Thyroid gland (tissue), 4 donors: ENCODE measurements around the gene ABTB2. TPM values are rescaled to one million over a fixed set of nuclear protein-coding genes. Genes with fewer than 3 reads are reported as not detected.

Experiments
- DNase-seq, 2 donors: peaks; one replicate each; pipeline ENCODE4 v3.0.0-alpha.2; 2019
- H3K27ac ChIP-seq, 3 donors: fragments of 200-600 bp; sonication (generic); 1 replicate in 2 of 3; 2 replicates in 1 of 3; pipeline ENCODE4 v1.5.1; 2016 to 2019; ENCODE audit warnings: mild to moderate bottlenecking in 1 of 3, moderate library complexity in 1 of 3
- H3K27me3 ChIP-seq: fragments of 200-600 bp; sonication (generic); one replicate; pipeline ENCODE4 v1.5.1; 2019
- H3K36me3 ChIP-seq, 2 donors: fragments of 200-600 bp; sonication (generic); one replicate each; pipeline ENCODE4 v1.5.1; 2016 to 2019
- H3K4me1 ChIP-seq, 2 donors: fragments of 200-600 bp; sonication (generic); one replicate each; pipeline ENCODE4 v1.5.1; 2017 to 2019
- H3K4me3 ChIP-seq, 3 donors: fragments of 200-600 bp; sonication (generic); replicated peaks in 1 of 3; 1 replicate in 2 of 3; 2 replicates in 1 of 3; pipeline ENCODE4 v1.5.1; 2016; ENCODE audit warnings: mild to moderate bottlenecking in 1 of 3
- H3K9me3 ChIP-seq: fragments of 200-600 bp; sonication (generic); one replicate; pipeline ENCODE4 v1.5.1; 2017
- CTCF ChIP-seq, 6 experiments: fragments of 200-600 bp in 3 of 6; fragments of 450-650 bp in 3 of 6; sonication (generic) in 3 of 6; IDR thresholded peaks; one replicate each; pipeline ENCODE4 v1.5.1; 2016 to 2019; ENCODE audit warnings: antibody characterized with exemption in 6 of 6, mild to moderate bottlenecking in 2 of 6, inconsistent platforms in 1 of 6, moderate library complexity in 1 of 6
- POLR2A ChIP-seq, 2 donors: fragments of 450-650 bp; IDR thresholded peaks; one replicate each; pipeline ENCODE4 v1.6.1; 2017; ENCODE audit warnings: antibody characterized with exemption in 2 of 2, mild to moderate bottlenecking in 2 of 2, moderate library complexity in 1 of 2
- WGBS, 2 donors: methylation state at CpG; one replicate each; pipeline ENCODE4 v1.1.5; 2017; 5-methylcytosine and 5-hydroxymethylcytosine counted together
- intact Hi-C: fragments of 100-400 bp; cut with DNase I; formaldehyde crosslinking; loops from one replicate; pipeline ENCODE4 v1.15.1; 2023
- total RNA-seq, 4 donors: library from RNA; depleted of rRNA; stranded (reverse); fragments of >200 nt; gene quantifications; one replicate each; pipeline ENCODE4 v1.2.3, GENCODE V29; 2016

The ABTB2 gene
- total RNA-seq, 4 donors from 2014 or later, result 1.2 to 5.0 (median 3.3) TPM

DNA sequence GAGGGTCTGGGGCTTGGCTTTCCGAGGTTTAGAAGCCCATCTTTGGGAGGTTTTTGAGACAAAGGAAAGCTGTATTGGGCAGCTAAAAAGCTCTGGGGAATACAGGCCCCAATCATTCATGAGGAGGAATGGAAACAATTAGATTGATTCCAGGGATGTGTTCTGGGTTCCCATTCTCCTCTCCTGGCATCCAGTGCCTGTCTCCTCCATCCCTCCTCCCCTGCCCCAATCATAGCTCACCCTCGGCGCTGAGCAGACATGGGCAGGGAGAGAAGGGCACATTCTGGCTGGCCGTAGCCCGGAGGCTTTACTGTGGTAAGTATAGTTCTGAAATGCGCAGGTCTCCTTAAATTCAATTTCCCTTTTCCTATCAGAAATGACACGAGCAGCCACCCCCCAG lies 42.4 kb downstream of the ABTB2 start:
- Histone ChIP-seq H3K27me3 (no peaks in the 10 kb centered on the region), H3K4me3 (no peak overlapping the region), H3K4me1 (peaks cover 5 to 33% of the 10 kb centered on the region in 2 donors), H3K27ac (no peak overlapping the region), H3K9me3 (no peaks in the 10 kb centered on the region), H3K36me3 (no peaks in the 10 kb centered on the region)
- TF ChIP-seq POLR2A (IDR thresholded peaks at IDR 0.05), result no peak
- TF ChIP-seq CTCF (IDR thresholded peaks at IDR 0.05), result no peak
- intact Hi-C loops, result no loop called here
- 78 to 87% methylated on average over 7 of the region's 7 CpGs for WGBS, 2 donors
- no peak for DNase-seq

GRCh38 chr11:34314936-34315335 lies 42.9 kb downstream of the ABTB2 start:
- no peaks in the 10 kb centered on the region for H3K36me3 ChIP-seq
- intact Hi-C loops, result no loop called here
- no peak overlapping the region for H3K27ac ChIP-seq
- WGBS, 2 donors, result 87 to 90% methylated on average over 10 of the region's 10 CpGs
- H3K4me3 ChIP-seq, result no peak overlapping the region
- no peaks in the 10 kb centered on the region for H3K9me3 ChIP-seq
- TF ChIP-seq CTCF (IDR thresholded peaks at IDR 0.05), result no peak
- TF ChIP-seq POLR2A (IDR thresholded peaks at IDR 0.05), result no peak
- H3K27me3 ChIP-seq, result no peaks in the 10 kb centered on the region
- H3K4me1 ChIP-seq, result peaks cover 5 to 35% of the 10 kb centered on the region in 2 donors
- DNase-seq, result no peak

GRCh38 chr11:34314176-34314575 lies 43.6 kb downstream of the ABTB2 start:
- 96 to 97% methylated on average over 6 of the region's 6 CpGs for WGBS, 2 donors
- intact Hi-C loops, result no loop called here
- no peaks in the 10 kb centered on the region for H3K27me3 ChIP-seq
- DNase-seq, result no peak
- H3K4me1 ChIP-seq, result peaks cover 5 to 35% of the 10 kb centered on the region in 2 donors
- H3K36me3 ChIP-seq, result no peaks in the 10 kb centered on the region
- TF ChIP-seq POLR2A (IDR thresholded peaks at IDR 0.05) (no peak), CTCF (IDR thresholded peaks at IDR 0.05) (no peak)
- no peak overlapping the region for H3K27ac ChIP-seq
- no peak overlapping the region for H3K4me3 ChIP-seq
- no peaks in the 10 kb centered on the region for H3K9me3 ChIP-seq

DNA sequence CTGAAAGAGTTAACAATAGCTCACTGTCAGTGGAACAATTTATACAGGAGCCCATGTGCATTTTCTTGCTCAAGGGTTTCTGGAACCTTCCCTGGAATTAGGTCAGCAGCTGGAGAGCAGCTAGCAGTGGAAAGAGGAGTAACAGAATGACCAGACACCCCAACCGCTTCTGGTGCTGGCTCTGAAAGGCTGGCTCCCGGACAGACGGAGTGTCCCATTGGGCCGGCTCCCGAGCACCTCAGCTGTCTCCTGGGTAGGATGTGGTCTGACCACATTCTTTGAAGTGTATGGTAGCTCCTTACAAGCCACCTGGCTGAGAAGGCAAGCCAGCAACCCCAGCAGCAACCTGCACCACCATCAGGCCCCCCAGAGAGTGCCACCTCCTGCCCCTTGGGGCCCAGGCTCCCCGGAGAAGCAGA lies 44.7 kb downstream of the ABTB2 start:
- no peak for DNase-seq
- intact Hi-C loops, result no loop called here
- no peak overlapping the region for H3K27ac ChIP-seq
- H3K36me3 ChIP-seq, result no peaks in the 10 kb centered on the region
- 74 to 78% methylated on average over 5 to 6 of the region's 6 CpGs for WGBS, 2 donors
- H3K27me3 ChIP-seq, result no peaks in the 10 kb centered on the region
- no peaks in the 10 kb centered on the region for H3K9me3 ChIP-seq
- peaks cover 5 to 40% of the 10 kb centered on the region in 2 donors for H3K4me1 ChIP-seq
- no peak overlapping the region for H3K4me3 ChIP-seq
- no peak for TF ChIP-seq POLR2A (IDR thresholded peaks at IDR 0.05)
- no peak for TF ChIP-seq CTCF (IDR thresholded peaks at IDR 0.05)

DNA sequence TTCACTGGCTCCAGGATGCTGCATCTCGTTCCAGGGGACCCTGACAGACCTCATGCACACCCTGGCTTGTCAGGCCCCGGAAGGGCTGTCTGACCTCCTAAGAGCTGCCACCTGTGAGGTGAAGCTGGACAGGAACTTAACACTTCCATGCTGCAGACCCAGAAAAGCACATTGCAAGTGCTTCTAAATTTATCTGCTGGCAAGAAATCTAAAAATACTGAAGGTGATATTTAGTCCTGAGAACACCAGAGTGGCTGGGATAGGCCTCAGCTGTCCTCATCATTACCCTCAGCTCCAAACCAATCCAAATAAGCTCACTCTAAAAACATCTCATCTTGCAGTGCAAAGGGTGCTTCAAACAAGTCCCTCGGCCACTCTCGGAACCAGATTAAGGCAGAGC lies 46.7 kb downstream of the ABTB2 start:
- TF ChIP-seq POLR2A (IDR thresholded peaks at IDR 0.05), result no peak
- no peak for TF ChIP-seq CTCF (IDR thresholded peaks at IDR 0.05)
- intact Hi-C loops, result no loop called here
- DNase-seq, result peak; percentile 75 to 77
- Histone ChIP-seq H3K27ac (peak overlapping the region; percentile 14 to 80 (median 75)), H3K4me3 (no peak overlapping the region), H3K9me3 (no peaks in the 10 kb centered on the region), H3K4me1 (peaks cover 5 to 40% of the 10 kb centered on the region in 2 donors), H3K27me3 (no peaks in the 10 kb centered on the region), H3K36me3 (no peaks in the 10 kb centered on the region)
- WGBS, 2 donors, result 28 to 56% methylated on average over 4 of the region's 4 CpGs
